Measurements from ENCODE around the gene PRKG1. TPM values are rescaled to one million over a fixed set of nuclear protein-coding genes. Genes with fewer than 3 reads are reported as not detected.

PRKG1 gene
- total and polyA plus RNA-seq, 2 experiments from 2014 or later = 18.2 to 21.1 TPM

- H3K36me3 Mint-ChIP-seq (ENCODE audit: low read depth) = no peaks in the 10 kb centered on the region
- H3K4me3 ChIP-seq = no peak overlapping the region
- peaks cover 18% of the 10 kb centered on the region for H3K4me1 Mint-ChIP-seq
- no peaks in the 10 kb centered on the region for H3K27me3 Mint-ChIP-seq (ENCODE audit: insufficient read depth, low read depth, poor library complexity)
- no peak overlapping the region for H3K4me2 ChIP-seq
- TF ChIP-seq ZNF331 (CRISPR knock-in tag; IDR thresholded peaks at IDR 0.05; ENCODE audit: low read depth) (no peak), CREB1 (CRISPR knock-in tag; IDR thresholded peaks at IDR 0.05; ENCODE audit: low read depth) (no peak), POLR2AphosphoS5 (IDR thresholded peaks at IDR 0.05; ENCODE audit: low read depth) (no peak), ZNF114 (CRISPR knock-in tag; IDR thresholded peaks at IDR 0.05) (no peak), ETS1 (IDR thresholded peaks at IDR 0.05) (no peak), JUNB (IDR thresholded peaks at IDR 0.05; ENCODE audit: unreplicated experiment) (no peak), CTCF (conservative IDR thresholded peaks at IDR 0.05; ENCODE audit: low read depth in 2 of 2) (no peak), EZH2phosphoT487 (IDR thresholded peaks at IDR 0.05; ENCODE audit: unreplicated experiment) (no peak), STAT1 (IDR thresholded peaks at IDR 0.05; ENCODE audit: unreplicated experiment) (no peak), ZNF462 (CRISPR knock-in tag; IDR thresholded peaks at IDR 0.05) (no peak), EZH2 (IDR thresholded peaks at IDR 0.05; ENCODE audit: low read depth, unreplicated experiment) (no peak), NANOG (IDR thresholded peaks at IDR 0.05; ENCODE audit: borderline replicate concordance) (no peak), REST (IDR thresholded peaks at IDR 0.05; ENCODE audit: unreplicated experiment) (no peak)
- H4K20me1 ChIP-seq (replicated peaks; ENCODE audit: insufficient read depth) = no peaks in the 10 kb centered on the region
- no peak overlapping the region for H3K4me3 Mint-ChIP-seq
- H3K9me3 Mint-ChIP-seq = no peaks in the 10 kb centered on the region
- H3K27ac ChIP-seq (ENCODE audit: low read depth) = no peak overlapping the region
- H3K9me2 ChIP-seq (ENCODE audit: insufficient read depth) = no peaks in the 10 kb centered on the region
- no peak for DNase-seq (ENCODE audit: low spot score)
- H3K27me3 ChIP-seq (ENCODE audit: insufficient read depth) = no peaks in the 10 kb centered on the region
- no peaks in the 10 kb centered on the region for H3F3A ChIP-seq (replicated peaks; ENCODE audit: low read depth)
- no peaks in the 10 kb centered on the region for H3K79me2 ChIP-seq (replicated peaks; ENCODE audit: insufficient read depth)
- no peak overlapping the region for H3K27ac Mint-ChIP-seq
- ATAC-seq = no peak
- H2AFZ ChIP-seq = no peak overlapping the region
- H3K36me3 ChIP-seq (ENCODE audit: insufficient read depth) = no peaks in the 10 kb centered on the region
- peaks cover 19% of the 10 kb centered on the region for H3K4me1 ChIP-seq (ENCODE audit: insufficient read depth)
Observed at GRCh38 chr10:51488766-51489408, 414.6 kb downstream of the PRKG1 start.

Measured in GM23338 (cell line).